HepG2 (cell line): Measurements from ENCODE around the gene SIDT1. TPM values are rescaled to one million over a fixed set of nuclear protein-coding genes. Genes with fewer than 3 reads are reported as not detected.
A peak's percentile ranks its signal among the peaks of the same experiment; 100 is the strongest.

Experiments
- AHDC1 ChIP-seq: sonication (generic); formaldehyde crosslinking; IDR thresholded peaks from 2 replicates; pipeline ENCODE4 v1.5.1; 2020; ENCODE audit warnings: mild to moderate bottlenecking, missing genetic modification reagents, borderline replicate concordance
- MAFF ChIP-seq: IDR thresholded peaks from 2 replicates; pipeline ENCODE4 v1.6.1; 2011; ENCODE audit warnings: low read depth, low read length, improper control_type of control experiment
- MBNL3 ChIP-seq: fragments of 250-450 bp; sonication (Bioruptor Pico); conservative IDR thresholded peaks from 2 replicates; pipeline ENCODE4 v1.8.0; 2022; ENCODE audit warnings: mild to moderate bottlenecking, inconsistent platforms
- NR2F1 ChIP-seq, 2 experiments: fragments of 450-650 bp in 1 of 2; formaldehyde crosslinking in 1 of 2; IDR thresholded peaks; 2 replicates each; pipeline versions ENCODE4 v1.5.0 to v1.6.1; 2016 to 2020; ENCODE audit warnings: mild to moderate bottlenecking in 1 of 2, missing compliant biosample characterization in 1 of 2, missing genetic modification reagents in 1 of 2, moderate library complexity in 1 of 2
- PLRG1 ChIP-seq: fragments of 450-650 bp; conservative IDR thresholded peaks from 2 replicates; pipeline ENCODE4 v1.6.1; 2016
- SNAI1 ChIP-seq: sonication (generic); formaldehyde crosslinking; IDR thresholded peaks from 2 replicates; pipeline ENCODE4 v1.5.0; 2020; ENCODE audit warnings: mild to moderate bottlenecking, missing genetic modification reagents, borderline replicate concordance
- SP2 ChIP-seq: sonication (generic); formaldehyde crosslinking; IDR thresholded peaks from 2 replicates; pipeline ENCODE4 v1.5.1; 2020; ENCODE audit warnings: mild to moderate bottlenecking, missing genetic modification reagents
- TBP ChIP-seq: sonication (generic); formaldehyde crosslinking; IDR thresholded peaks from 2 replicates; pipeline ENCODE4 v1.5.0; 2020; ENCODE audit warnings: missing genetic modification reagents
- ZBTB7B ChIP-seq: sonication (generic); formaldehyde crosslinking; IDR thresholded peaks from 2 replicates; pipeline ENCODE4 v1.4.0; 2020; ENCODE audit warnings: missing genetic modification reagents
- ZNF138 ChIP-seq: sonication (generic); formaldehyde crosslinking; IDR thresholded peaks from 2 replicates; pipeline ENCODE4 v1.5.0; 2020; ENCODE audit warnings: mild to moderate bottlenecking, low read depth, missing genetic modification reagents
- ZNF331 ChIP-seq: sonication (generic); formaldehyde crosslinking; IDR thresholded peaks from 2 replicates; pipeline ENCODE4 v1.4.0; 2020; ENCODE audit warnings: missing genetic modification reagents
- ZNF337 ChIP-seq: sonication (generic); formaldehyde crosslinking; IDR thresholded peaks from 2 replicates; pipeline ENCODE4 v1.5.1; 2020; ENCODE audit warnings: missing genetic modification reagents, low read depth, mild to moderate bottlenecking, borderline replicate concordance
- ZNF550 ChIP-seq: sonication (generic); formaldehyde crosslinking; IDR thresholded peaks from 2 replicates; pipeline ENCODE4 v1.4.0; 2020; ENCODE audit warnings: mild to moderate bottlenecking, missing genetic modification reagents, borderline replicate concordance
- ZNF800 ChIP-seq: sonication (generic); formaldehyde crosslinking; IDR thresholded peaks from 2 replicates; pipeline ENCODE4 v1.4.0; 2020; ENCODE audit warnings: missing genetic modification reagents
- polyA plus RNA-seq, 8 experiments: library from polyadenylated mRNA; depleted of rRNA in 3 of 8; stranded (reverse) in 7 of 8; unstranded in 1 of 8; fragments of >200 nt; fragmentation: Illumina TruSeq in 4 of 8; extraction: Trizol in 4 of 8; gene quantifications; 2 replicates each; pipeline versions ENCODE4 v1.2.1 to v1.2.3, GENCODE V29; 2011 to 2016; ENCODE audit warnings: low read depth in 4 of 8, missing spikeins in 1 of 8, mixed read lengths in 1 of 8; ENCODE audit not compliant: insufficient read depth in 1 of 8
- total RNA-seq, 5 experiments: library from RNA; depleted of rRNA; stranded (reverse); fragments of >200 nt; fragmentation: Illumina TruSeq; extraction: Trizol; gene quantifications; 2 replicates each; pipeline ENCODE4 v1.2.3, GENCODE V29; 2016; ENCODE audit warnings: low read depth in 1 of 5
- TF ChIP-seq, protein P1 (sequence below): sonication (generic); formaldehyde crosslinking; IDR thresholded peaks from 2 replicates; pipeline ENCODE4 v1.4.0; 2020; ENCODE audit warnings: missing genetic modification reagents
- TF ChIP-seq, protein P2 (sequence below): sonication (generic); formaldehyde crosslinking; IDR thresholded peaks from 2 replicates; pipeline ENCODE4 v1.4.0; 2020; ENCODE audit warnings: missing genetic modification reagents, borderline replicate concordance

SIDT1 gene
- total and polyA plus RNA-seq, 2 of the 13 experiments (the other 11 are each of a cell fraction or from before 2014, with no cell fraction given): 0.07 TPM

DNA sequence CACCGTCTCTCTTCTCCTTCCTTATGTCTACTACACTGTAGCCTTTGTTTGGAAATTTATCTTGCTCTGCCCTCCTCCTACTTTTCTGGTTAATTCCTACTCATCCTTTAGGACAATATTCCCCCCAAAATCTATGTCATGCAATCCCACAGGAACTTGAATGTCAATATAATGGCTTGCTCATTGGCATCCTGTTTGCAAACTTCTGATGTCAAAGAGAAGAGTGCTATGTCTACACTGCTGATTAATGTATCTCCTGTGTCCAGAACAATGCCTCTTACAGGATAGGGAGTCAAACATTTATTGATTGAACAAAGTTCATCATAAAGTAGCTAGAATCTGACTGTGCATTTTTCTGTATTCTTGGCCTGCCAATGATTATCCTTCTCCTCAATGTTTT lies 22.8 kb downstream of the SIDT1 start (continued):
- TF ChIP-seq NR2F1 (CRISPR knock-in tag; IDR thresholded peaks at IDR 0.05): no peak
- TF ChIP-seq MBNL3 (CRISPR knock-in tag): no peak
- no peak for TF ChIP-seq ZNF337 (CRISPR knock-in tag)
- peak; percentile 91 for TF ChIP-seq AHDC1 (CRISPR knock-in tag)
- 0 out of 2 replicates have a peak, but pooled peaks have one; percentile 28 for TF ChIP-seq ZBTB7B
- no peak for TF ChIP-seq SNAI1
- no peak for TF ChIP-seq PLRG1
- TF ChIP-seq, protein P1, sequence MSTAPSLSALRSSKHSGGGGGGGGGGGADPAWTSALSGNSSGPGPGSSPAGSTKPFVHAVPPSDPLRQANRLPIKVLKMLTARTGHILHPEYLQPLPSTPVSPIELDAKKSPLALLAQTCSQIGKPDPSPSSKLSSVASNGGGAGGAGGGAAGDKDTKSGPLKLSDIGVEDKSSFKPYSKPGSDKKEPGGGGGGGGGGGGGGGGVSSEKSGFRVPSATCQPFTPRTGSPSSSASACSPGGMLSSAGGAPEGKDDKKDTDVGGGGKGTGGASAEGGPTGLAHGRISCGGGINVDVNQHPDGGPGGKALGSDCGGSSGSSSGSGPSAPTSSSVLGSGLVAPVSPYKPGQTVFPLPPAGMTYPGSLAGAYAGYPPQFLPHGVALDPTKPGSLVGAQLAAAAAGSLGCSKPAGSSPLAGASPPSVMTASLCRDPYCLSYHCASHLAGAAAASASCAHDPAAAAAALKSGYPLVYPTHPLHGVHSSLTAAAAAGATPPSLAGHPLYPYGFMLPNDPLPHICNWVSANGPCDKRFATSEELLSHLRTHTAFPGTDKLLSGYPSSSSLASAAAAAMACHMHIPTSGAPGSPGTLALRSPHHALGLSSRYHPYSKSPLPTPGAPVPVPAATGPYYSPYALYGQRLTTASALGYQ (CRISPR knock-in tag): no peak
- no peak for TF ChIP-seq ZNF550
- no peak for TF ChIP-seq ZNF138 (CRISPR knock-in tag)
- TF ChIP-seq SP2 (CRISPR knock-in tag): no peak
- TF ChIP-seq ZNF800 (CRISPR knock-in tag): no peak
- no peak for TF ChIP-seq TBP (CRISPR knock-in tag)
- TF ChIP-seq MAFF: peak; percentile 86
- TF ChIP-seq ZNF331 (CRISPR knock-in tag): peak; percentile 71; the same call in 1 of the 2 replicates
- TF ChIP-seq, protein P2, sequence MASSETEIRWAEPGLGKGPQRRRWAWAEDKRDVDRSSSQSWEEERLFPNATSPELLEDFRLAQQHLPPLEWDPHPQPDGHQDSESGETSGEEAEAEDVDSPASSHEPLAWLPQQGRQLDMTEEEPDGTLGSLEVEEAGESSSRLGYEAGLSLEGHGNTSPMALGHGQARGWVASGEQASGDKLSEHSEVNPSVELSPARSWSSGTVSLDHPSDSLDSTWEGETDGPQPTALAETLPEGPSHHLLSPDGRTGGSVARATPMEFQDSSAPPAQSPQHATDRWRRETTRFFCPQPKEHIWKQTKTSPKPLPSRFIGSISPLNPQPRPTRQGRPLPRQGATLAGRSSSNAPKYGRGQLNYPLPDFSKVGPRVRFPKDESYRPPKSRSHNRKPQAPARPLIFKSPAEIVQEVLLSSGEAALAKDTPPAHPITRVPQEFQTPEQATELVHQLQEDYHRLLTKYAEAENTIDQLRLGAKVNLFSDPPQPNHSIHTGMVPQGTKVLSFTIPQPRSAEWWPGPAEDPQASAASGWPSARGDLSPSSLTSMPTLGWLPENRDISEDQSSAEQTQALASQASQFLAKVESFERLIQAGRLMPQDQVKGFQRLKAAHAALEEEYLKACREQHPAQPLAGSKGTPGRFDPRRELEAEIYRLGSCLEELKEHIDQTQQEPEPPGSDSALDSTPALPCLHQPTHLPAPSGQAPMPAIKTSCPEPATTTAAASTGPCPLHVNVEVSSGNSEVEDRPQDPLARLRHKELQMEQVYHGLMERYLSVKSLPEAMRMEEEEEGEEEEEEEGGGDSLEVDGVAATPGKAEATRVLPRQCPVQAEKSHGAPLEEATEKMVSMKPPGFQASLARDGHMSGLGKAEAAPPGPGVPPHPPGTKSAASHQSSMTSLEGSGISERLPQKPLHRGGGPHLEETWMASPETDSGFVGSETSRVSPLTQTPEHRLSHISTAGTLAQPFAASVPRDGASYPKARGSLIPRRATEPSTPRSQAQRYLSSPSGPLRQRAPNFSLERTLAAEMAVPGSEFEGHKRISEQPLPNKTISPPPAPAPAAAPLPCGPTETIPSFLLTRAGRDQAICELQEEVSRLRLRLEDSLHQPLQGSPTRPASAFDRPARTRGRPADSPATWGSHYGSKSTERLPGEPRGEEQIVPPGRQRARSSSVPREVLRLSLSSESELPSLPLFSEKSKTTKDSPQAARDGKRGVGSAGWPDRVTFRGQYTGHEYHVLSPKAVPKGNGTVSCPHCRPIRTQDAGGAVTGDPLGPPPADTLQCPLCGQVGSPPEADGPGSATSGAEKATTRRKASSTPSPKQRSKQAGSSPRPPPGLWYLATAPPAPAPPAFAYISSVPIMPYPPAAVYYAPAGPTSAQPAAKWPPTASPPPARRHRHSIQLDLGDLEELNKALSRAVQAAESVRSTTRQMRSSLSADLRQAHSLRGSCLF (CRISPR knock-in tag): no peak
